Spleen (tissue), 7 donors: ENCODE measurements around the gene WDR77.

Experiments
- CTCF ChIP-seq, 11 experiments: fragments of 200-600 bp in 7 of 11; fragments of 450-650 bp in 4 of 11; sonication (generic) in 4 of 11; IDR thresholded peaks in 8 of 11; conservative IDR thresholded peaks in 3 of 11; 1 replicate in 7 of 11; 2 replicates in 4 of 11; pipeline versions ENCODE4 v1.4.0 to v1.8.0; 2016 to 2021; ENCODE audit warnings: antibody characterized with exemption in 11 of 11, inconsistent platforms in 4 of 11, mild to moderate bottlenecking in 1 of 11
- POLR2AphosphoS5 ChIP-seq, 3 donors: sonication (generic); formaldehyde crosslinking; IDR thresholded peaks; one replicate each; pipeline ENCODE4 v1.5.1; 2017; ENCODE audit warnings: antibody characterized with exemption in 3 of 3
- donor health status: DM: no; HTN: no; CAD: no; lungs with moderate emphysema.
- donor health status: DM: no; HTN: no; CAD: no.
- donor health status: DM: no; HTN: no; CAD: no.

- TF ChIP-seq POLR2AphosphoS5 (IDR thresholded peaks at IDR 0.05) (no peak), CTCF (IDR thresholded peaks at IDR 0.05 in 8 of 11, conservative IDR thresholded peaks at IDR 0.05 in 3 of 11) (no peak)
These were observed 56.6 kb downstream of the WDR77 start for GRCh38 chr1:111392460-111392945.
